T-helper 1 cell treated with Interleukin-12 subunit alpha and Interleukin-12 subunit beta and Interleukin-4 antibody, amounts not matched to agents 30 μg/mL and 1 μg/mL, for 36 hours (primary cell): ENCODE data around the gene MESP2.

ENCODE experiments used
- H3K27ac Mint-ChIP-seq: one replicate; pipeline ENCODE4 v1.8.0; 2021; ENCODE audit warnings: mild to moderate bottlenecking, mixed read lengths
- H3K27me3 Mint-ChIP-seq: one replicate; pipeline ENCODE4 v1.8.0; 2021; ENCODE audit warnings: low read depth, mixed read lengths
- H3K36me3 Mint-ChIP-seq: one replicate; pipeline ENCODE4 v1.8.0; 2021; ENCODE audit warnings: low read depth, mixed read lengths
- H3K4me1 Mint-ChIP-seq: one replicate; pipeline ENCODE4 v1.8.0; 2021; ENCODE audit warnings: low read depth, mixed read lengths
- H3K4me3 Mint-ChIP-seq: one replicate; pipeline ENCODE4 v1.8.0; 2021; ENCODE audit warnings: mild to moderate bottlenecking, moderate library complexity, mixed read lengths
- H3K9me3 Mint-ChIP-seq: one replicate; pipeline ENCODE4 v1.8.0; 2021; ENCODE audit warnings: mixed read lengths

Gene MESP2

DNA sequence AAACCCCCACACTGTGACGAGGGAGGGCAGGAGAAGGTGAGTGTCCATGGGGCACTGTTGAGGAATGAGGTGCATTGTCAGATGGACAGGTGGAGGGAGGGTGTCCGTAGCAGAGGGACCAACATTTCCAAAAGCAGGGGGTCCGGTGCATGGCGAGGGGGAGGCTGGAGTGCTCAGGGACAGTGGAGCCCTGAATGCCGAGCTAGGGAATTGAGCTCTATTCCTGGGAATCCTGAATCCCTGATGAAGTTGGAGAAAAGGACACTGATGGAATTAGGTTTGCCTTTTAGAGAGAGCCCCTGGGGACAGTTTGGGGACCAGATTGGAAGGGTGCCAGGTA, 46.4 kb downstream of the MESP2 start:
- Mint-ChIP-seq H3K4me1 (no peaks in the 10 kb centered on the region), H3K4me3 (no peak overlapping the region), H3K9me3 (no peaks in the 10 kb centered on the region), H3K36me3 (no peaks in the 10 kb centered on the region), H3K27ac (no peak overlapping the region), H3K27me3 (peaks cover 13% of the 10 kb centered on the region)

DNA sequence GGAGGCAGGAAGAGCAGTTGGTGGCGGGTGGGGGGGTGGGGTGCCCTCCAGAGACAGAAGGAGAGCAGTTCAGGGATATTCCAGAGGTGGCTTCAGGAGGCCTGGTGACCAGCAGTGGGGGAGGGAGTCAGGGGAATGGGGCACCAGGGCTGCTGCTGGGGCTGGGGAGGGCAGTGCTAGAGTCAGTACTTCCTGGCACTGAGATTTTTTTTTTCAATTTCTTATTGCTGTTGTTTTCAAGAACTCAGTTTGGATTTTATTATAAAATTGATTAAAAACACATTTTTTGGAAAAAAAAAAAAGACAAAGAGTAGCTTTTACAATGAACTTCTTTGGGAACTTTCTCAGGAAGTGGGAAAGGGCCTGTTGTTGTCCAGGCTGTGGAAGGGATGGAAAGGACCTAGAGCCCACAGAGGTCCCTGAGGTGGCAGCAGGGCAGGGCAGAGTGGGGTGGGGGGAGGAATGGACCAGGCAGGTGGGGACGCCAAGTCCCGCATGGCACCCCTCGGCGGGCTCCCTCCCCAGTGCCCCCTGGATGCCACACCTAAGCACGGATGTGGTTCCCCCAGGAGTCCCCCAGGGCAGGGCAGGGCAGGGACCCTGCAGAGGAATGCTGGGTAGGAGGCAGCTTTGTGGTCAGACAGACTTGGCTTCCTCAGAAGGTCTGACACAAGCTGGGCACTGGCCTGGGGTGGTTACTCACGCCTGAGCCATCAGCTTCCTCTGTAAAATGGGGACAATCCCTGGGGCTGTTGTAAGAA, 47.0 kb downstream of the MESP2 start:
- no peaks in the 10 kb centered on the region for H3K9me3 Mint-ChIP-seq
- no peak overlapping the region for H3K27ac Mint-ChIP-seq
- no peaks in the 10 kb centered on the region for H3K4me1 Mint-ChIP-seq
- no peaks in the 10 kb centered on the region for H3K36me3 Mint-ChIP-seq
- H3K4me3 Mint-ChIP-seq = no peak overlapping the region
- peaks cover 9% of the 10 kb centered on the region for H3K27me3 Mint-ChIP-seq

DNA sequence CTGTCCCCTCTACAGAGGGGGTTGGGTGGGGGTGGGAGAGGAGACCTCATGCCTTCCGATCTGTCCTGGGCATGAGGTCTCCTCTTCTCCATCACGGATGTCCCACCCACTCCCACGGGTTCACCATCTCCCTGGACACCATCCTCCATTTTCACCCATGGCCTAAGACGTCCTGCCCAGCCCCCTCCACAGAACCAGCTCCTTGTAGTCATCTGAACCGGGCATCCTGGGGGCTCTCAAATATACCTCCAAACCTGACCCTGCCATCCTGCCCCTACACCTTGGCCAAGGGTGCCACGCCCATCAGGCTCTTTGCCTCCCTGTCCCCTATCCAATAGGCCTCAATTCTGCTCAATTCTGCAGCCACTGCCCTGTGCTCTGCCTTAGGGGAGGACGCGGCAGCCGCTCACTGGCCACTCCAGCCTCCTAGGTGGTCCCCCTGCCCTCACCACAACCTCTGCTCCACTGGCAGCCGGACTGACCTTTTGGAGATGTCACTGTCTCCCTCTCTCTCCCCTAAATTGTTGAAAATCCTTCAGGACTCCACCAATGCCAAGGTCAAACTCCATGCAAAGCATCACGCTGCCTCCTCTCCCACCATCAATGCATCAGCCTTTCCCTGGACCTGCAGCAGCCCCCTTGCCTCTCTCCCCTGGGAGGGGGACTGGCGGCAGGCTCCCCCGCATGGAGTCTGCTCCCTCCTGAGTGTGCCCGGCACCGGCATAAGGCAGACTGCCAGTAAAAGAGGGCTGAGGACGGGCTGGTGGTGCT, 47.9 kb downstream of the MESP2 start:
- no peak overlapping the region for H3K27ac Mint-ChIP-seq
- no peak overlapping the region for H3K4me3 Mint-ChIP-seq
- no peaks in the 10 kb centered on the region for H3K9me3 Mint-ChIP-seq
- H3K27me3 Mint-ChIP-seq = peaks cover 6% of the 10 kb centered on the region
- no peaks in the 10 kb centered on the region for H3K36me3 Mint-ChIP-seq
- no peaks in the 10 kb centered on the region for H3K4me1 Mint-ChIP-seq

DNA sequence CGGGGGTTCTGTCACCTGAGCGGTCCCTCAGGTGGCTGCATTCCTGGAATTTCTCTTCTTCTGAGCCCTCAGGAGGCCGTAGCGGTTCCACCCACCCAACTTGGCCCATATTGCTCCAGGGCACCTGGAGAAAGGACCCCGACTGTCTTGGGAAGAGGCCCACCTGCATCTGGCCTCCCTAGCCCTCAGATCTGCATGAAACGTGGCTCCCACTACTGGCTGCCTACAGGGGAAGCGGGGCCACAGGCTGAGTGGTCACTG, 48.4 kb downstream of the MESP2 start:
- no peaks in the 10 kb centered on the region for H3K36me3 Mint-ChIP-seq
- no peaks in the 10 kb centered on the region for H3K9me3 Mint-ChIP-seq
- H3K27me3 Mint-ChIP-seq = peaks cover 6% of the 10 kb centered on the region
- no peak overlapping the region for H3K27ac Mint-ChIP-seq
- H3K4me3 Mint-ChIP-seq = no peak overlapping the region
- H3K4me1 Mint-ChIP-seq = no peaks in the 10 kb centered on the region

DNA sequence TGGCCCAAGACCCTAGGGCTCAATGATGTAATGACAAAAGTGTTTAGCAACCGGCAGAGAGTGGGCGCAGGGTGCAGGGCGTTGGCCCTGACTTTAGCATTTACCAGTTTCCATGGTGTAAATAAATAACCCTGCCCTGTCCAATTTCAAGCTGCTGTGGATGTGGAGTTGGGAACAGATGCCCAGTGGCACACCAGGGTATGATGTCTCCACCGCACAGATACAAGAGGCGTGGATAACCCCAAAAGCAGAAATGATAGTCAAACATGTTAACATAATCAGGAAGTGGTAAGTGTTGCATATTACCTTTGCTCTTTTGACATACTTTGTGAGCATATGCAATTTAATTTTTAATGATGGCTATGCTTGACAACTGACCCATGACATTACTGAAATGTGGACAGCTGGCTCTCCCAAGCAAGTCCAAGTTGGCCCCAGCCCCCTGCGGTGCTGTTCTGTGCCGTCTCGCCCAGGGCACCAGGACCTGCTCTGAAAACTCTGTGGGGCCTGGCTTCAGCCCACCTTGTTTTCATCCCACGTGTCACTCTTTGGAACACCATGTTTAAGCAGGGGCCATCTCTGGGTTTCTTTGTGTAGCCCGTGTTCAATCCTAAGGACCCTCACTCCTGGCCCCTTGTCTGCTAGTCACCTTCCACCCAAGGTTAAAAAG, 49.3 kb downstream of the MESP2 start:
- no peaks in the 10 kb centered on the region for H3K9me3 Mint-ChIP-seq
- no peak overlapping the region for H3K27ac Mint-ChIP-seq
- peaks cover 5% of the 10 kb centered on the region for H3K27me3 Mint-ChIP-seq
- no peaks in the 10 kb centered on the region for H3K36me3 Mint-ChIP-seq
- H3K4me3 Mint-ChIP-seq = no peak overlapping the region
- no peaks in the 10 kb centered on the region for H3K4me1 Mint-ChIP-seq

DNA sequence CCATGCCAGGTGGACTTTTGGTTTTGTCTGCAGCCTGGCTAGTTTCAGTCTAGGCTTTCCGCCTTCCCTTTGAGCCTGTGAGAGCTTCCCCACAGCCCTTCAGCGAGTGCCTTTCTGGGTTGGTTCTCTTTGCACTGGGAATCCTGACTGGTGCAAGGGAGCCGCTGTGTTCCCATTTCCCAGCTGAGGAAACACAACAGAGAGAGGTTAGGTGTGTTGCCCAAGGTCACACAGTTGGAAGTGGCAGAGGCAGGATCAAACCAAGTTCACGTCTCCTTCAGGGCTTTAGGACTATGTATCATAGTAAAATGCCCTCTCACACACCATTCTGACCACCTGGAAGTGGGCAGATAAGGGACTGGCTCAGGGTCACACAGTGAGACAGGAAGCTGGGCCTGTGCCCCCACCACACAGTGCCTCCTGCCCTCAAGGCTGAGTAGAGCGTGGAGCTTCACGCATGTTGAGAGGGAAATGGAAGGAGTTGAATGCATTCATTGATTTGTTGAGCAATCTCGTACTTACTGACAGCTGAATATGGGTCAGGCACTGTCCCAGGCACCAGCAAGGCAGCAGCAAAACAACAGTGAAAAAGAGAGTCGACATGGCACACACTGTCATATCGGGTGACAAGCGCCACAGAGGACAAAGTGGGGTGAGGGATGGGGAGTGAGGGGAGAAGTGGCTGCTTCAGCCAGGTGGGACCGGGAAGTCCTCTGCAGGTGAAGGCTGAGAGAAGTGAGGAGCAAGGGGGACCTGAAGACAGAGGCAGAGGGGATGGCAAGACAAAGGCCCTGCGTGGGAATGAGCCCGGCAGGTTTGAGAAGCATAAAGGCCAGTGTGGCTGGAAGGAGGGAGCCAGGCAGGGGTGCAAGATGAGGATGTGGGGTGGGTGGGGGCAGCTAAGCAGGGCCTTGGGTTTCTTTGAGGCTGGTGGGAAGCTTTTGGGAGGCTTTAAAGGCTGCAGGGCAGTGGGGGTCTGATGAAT, 50.8 kb downstream of the MESP2 start:
- no peak overlapping the region for H3K4me3 Mint-ChIP-seq
- H3K27ac Mint-ChIP-seq = no peak overlapping the region
- H3K36me3 Mint-ChIP-seq = no peaks in the 10 kb centered on the region
- no peaks in the 10 kb centered on the region for H3K9me3 Mint-ChIP-seq
- no peaks in the 10 kb centered on the region for H3K27me3 Mint-ChIP-seq
- H3K4me1 Mint-ChIP-seq = no peaks in the 10 kb centered on the region

DNA sequence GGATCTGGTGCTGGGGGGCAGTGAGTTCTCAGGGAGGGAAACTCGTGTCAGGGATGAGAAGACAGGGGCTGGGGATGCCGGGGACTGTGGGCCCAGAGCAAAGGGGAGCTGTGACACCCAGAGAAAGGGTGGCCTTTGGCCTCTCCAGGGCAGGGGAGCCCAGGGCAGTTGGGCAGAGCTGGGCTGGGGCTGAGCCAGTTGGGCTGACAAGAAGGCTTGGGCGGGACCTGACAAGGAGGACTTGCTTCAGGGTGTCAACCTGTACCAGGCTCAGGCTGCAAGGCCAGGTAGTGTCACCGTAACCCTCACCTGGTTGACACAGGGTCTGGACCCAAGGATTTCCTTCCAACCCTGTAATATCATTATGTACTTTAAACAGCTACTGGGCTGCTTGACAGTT, 51.7 kb downstream of the MESP2 start:
- H3K27me3 Mint-ChIP-seq = no peaks in the 10 kb centered on the region
- no peaks in the 10 kb centered on the region for H3K36me3 Mint-ChIP-seq
- H3K27ac Mint-ChIP-seq = no peak overlapping the region
- H3K4me1 Mint-ChIP-seq = no peaks in the 10 kb centered on the region
- no peak overlapping the region for H3K4me3 Mint-ChIP-seq
- no peaks in the 10 kb centered on the region for H3K9me3 Mint-ChIP-seq
